ENCODE data around the gene RAD51B. TPM values are rescaled to one million over a fixed set of nuclear protein-coding genes. Genes with fewer than 3 reads are reported as not detected.

Gene RAD51B
- total and polyA plus RNA-seq, 4 donors = 2.5 to 95.0 (median 9.6) TPM

GRCh38 chr14:68752271-68753006 is 932.9 kb downstream of the RAD51B start:
- WGBS, 2 donors = 92 to 94% methylated on average over 6 of the region's 6 CpGs
- H3K27ac ChIP-seq (ENCODE audit: low read depth in 1 of 2, low read length in 1 of 2) = no peak overlapping the region
- no peak overlapping the region for H3K4me3 ChIP-seq
- H3K36me3 ChIP-seq (ENCODE audit: control insufficient read depth in 4 of 4, insufficient read depth in 4 of 4, low read length in 4 of 4) = no peaks in the 10 kb centered on the region
- ATAC-seq (ENCODE audit: insufficient read depth, low FRiP score) (no peak), DNase-seq (no peak)
- no peak overlapping the region for H3K9ac ChIP-seq (ENCODE audit: insufficient read depth in 1 of 2, low read length in 2 of 2)
- H3K4me1 ChIP-seq (ENCODE audit: control insufficient read depth in 5 of 5, insufficient read depth in 5 of 5, low read length in 5 of 5) = peaks cover 2 to 21% (median 7%) of the 10 kb centered on the region in 5 donors
- H3K27me3 ChIP-seq (ENCODE audit: control insufficient read depth in 3 of 3, insufficient read depth in 3 of 3, low read length in 2 of 3) = no peaks in the 10 kb centered on the region
- no peak for TF ChIP-seq CTCF (IDR thresholded peaks at IDR 0.05; ENCODE audit: control extremely low read depth, extremely low read depth)
- H3K9me3 ChIP-seq (ENCODE audit: control insufficient read depth in 4 of 4, insufficient read depth in 3 of 4, low read length in 3 of 4) = no peaks in the 10 kb centered on the region

- 50 to 63% methylated on average over 4 of the region's 4 CpGs for WGBS, 2 donors
- no peak for TF ChIP-seq CTCF (IDR thresholded peaks at IDR 0.05; ENCODE audit: control extremely low read depth, extremely low read depth)
- Histone ChIP-seq H3K4me3 (no peak overlapping the region), H3K9ac (ENCODE audit: insufficient read depth in 1 of 2, low read length in 2 of 2) (no peak overlapping the region), H3K27ac (ENCODE audit: low read depth in 1 of 2, low read length in 1 of 2) (no peak overlapping the region), H3K9me3 (ENCODE audit: control insufficient read depth in 4 of 4, insufficient read depth in 3 of 4, low read length in 3 of 4) (no peaks in the 10 kb centered on the region), H3K27me3 (ENCODE audit: control insufficient read depth in 3 of 3, insufficient read depth in 3 of 3, low read length in 2 of 3) (no peaks in the 10 kb centered on the region), H3K4me1 (ENCODE audit: control insufficient read depth in 5 of 5, insufficient read depth in 5 of 5, low read length in 5 of 5) (peaks cover 5 to 27% (median 12%) of the 10 kb centered on the region in 5 donors), H3K36me3 (ENCODE audit: control insufficient read depth in 4 of 4, insufficient read depth in 4 of 4, low read length in 4 of 4) (no peaks in the 10 kb centered on the region)
- DNase-seq (peak in 2 of 3 donors; percentile 58 to 63), ATAC-seq (ENCODE audit: insufficient read depth, low FRiP score) (no peak)
These were observed 934.1 kb downstream of the RAD51B start for GRCh38 chr14:68753690-68754089.

GRCh38 chr14:68755016-68755353 is 935.4 kb downstream of the RAD51B start:
- H3K4me1 ChIP-seq (ENCODE audit: control insufficient read depth in 5 of 5, insufficient read depth in 5 of 5, low read length in 5 of 5) = peaks cover 5 to 34% (median 12%) of the 10 kb centered on the region in 5 donors
- no peak for ATAC-seq (ENCODE audit: insufficient read depth, low FRiP score)
- no peaks in the 10 kb centered on the region for H3K36me3 ChIP-seq (ENCODE audit: control insufficient read depth in 4 of 4, insufficient read depth in 4 of 4, low read length in 4 of 4)
- no peak for TF ChIP-seq CTCF (IDR thresholded peaks at IDR 0.05; ENCODE audit: control extremely low read depth, extremely low read depth)
- no peaks in the 10 kb centered on the region for H3K27me3 ChIP-seq (ENCODE audit: control insufficient read depth in 3 of 3, insufficient read depth in 3 of 3, low read length in 2 of 3)
- H3K27ac ChIP-seq (ENCODE audit: low read depth in 1 of 2, low read length in 1 of 2) = no peak overlapping the region
- no peaks in the 10 kb centered on the region for H3K9me3 ChIP-seq (ENCODE audit: control insufficient read depth in 4 of 4, insufficient read depth in 3 of 4, low read length in 3 of 4)
- H3K9ac ChIP-seq (ENCODE audit: insufficient read depth in 1 of 2, low read length in 2 of 2) = no peak overlapping the region
- WGBS, 2 donors = 84 to 97% methylated on average over 3 of the region's 3 CpGs
- no peak overlapping the region for H3K4me3 ChIP-seq
- no peak for DNase-seq
